GM10248 (cell line): ENCODE measurements around the gene METTL26.

Experiments
- CTCF ChIA-PET: fragments of 300-600 bp; sonication (Branson Sonifier 250); formaldehyde crosslinking; extraction: SDS; loops from one replicate; lab custom pipeline; 2021; ENCODE audit warnings: antibody characterized with exemption; lab: Yijun Ruan, JAX
- POLR2A ChIA-PET: fragments of 350-650 bp; sonication (Branson Sonifier 250); formaldehyde crosslinking; extraction: SDS; loops from one replicate; lab custom pipeline; 2020; ENCODE audit warnings: antibody characterized with exemption; lab: Yijun Ruan, JAX
- DNase-seq: peaks from one replicate; pipeline ENCODE4 v3.0.0; 2012; ENCODE audit errors: extremely low spot score
- CTCF ChIP-seq: IDR thresholded peaks from 2 replicates; pipeline ENCODE4 v1.5.1; 2012; ENCODE audit warnings: mild to moderate bottlenecking, low read depth; ENCODE audit errors: extremely low read depth, missing control alignments, control extremely low read depth

The METTL26 gene

GRCh38 chr16:640614-641013, 4.5 kb upstream of the METTL26 start:
- CTCF ChIA-PET: no interaction called here
- POLR2A ChIA-PET: no interaction called here
- no peak for DNase-seq
- TF ChIP-seq CTCF: no peak

- no peak for DNase-seq
- TF ChIP-seq CTCF: no peak
- ChIA-PET CTCF (no interaction called here), POLR2A (no interaction called here)
Measured at GRCh38 chr16:638836-639235, 2.7 kb upstream of the METTL26 start.

GRCh38 chr16:638034-638543, 2.0 kb upstream of the METTL26 start:
- no peak for DNase-seq
- ChIA-PET POLR2A (no interaction called here), CTCF (interaction anchor here (2.5 kb wide), 1 partner anchor 11 kb away, joined by 13 read pairs; the partner anchor contains the start of gene WDR90)
- TF ChIP-seq CTCF: no peak

- no peak for TF ChIP-seq CTCF
- ChIA-PET CTCF (interaction anchor here (0.6 to 2.5 kb wide), 3 partner anchors 10 to 1068 kb away, joined by 4 to 13 read pairs (median 4); partner anchors contain the start of genes MAPK8IP3 and WDR90), POLR2A (no interaction called here)
- DNase-seq: peak; percentile 100
Measured at GRCh38 chr16:637081-638018, 1.2 kb upstream of the METTL26 start.

- TF ChIP-seq CTCF: no peak
- POLR2A ChIA-PET: interaction anchor here (0.7 kb wide), 1 partner anchor 15 kb away, joined by 4 read pairs; no protein-coding TSS in a partner anchor
Measured at GRCh38 chr16:635573-636205, 416 bp downstream of the METTL26 start.

GRCh38 chr16:634996-635395, 1.1 kb downstream of the METTL26 start:
- ChIA-PET CTCF (no interaction called here), POLR2A (no interaction called here)
- no peak for DNase-seq
- TF ChIP-seq CTCF: no peak

More at GRCh38 chr16:635573-636205, 416 bp downstream of the METTL26 start:
- no peak for DNase-seq
- CTCF ChIA-PET: interaction anchor here (1.1 to 2.5 kb wide), 2 partner anchors 13 to 26 kb away, joined by 3 to 13 read pairs; partner anchors contain the start of gene WDR90
